SK-N-SH (cell line): Measurements from ENCODE around the gene ASCL5. TPM values are rescaled to one million over a fixed set of nuclear protein-coding genes. Genes with fewer than 3 reads are reported as not detected.

Experiments
- CTCF ChIA-PET: fragments of 300-600, 350-600 bp; formaldehyde crosslinking; extraction: SDS; loops from one replicate; lab custom pipeline; 2021; lab: Yijun Ruan, JAX
- POLR2A ChIA-PET: fragments of 350-600 bp; sonication (Branson Sonifier 250); formaldehyde crosslinking; extraction: SDS; loops from one replicate; lab custom pipeline; 2020; ENCODE audit warnings: antibody characterized with exemption, inconsistent platforms; lab: Yijun Ruan, JAX
- DNase-seq: peaks from one replicate; pipeline ENCODE4 v3.0.0; 2012
- H2AFZ ChIP-seq: fragments of 200-600 bp; sonication (generic); 2 replicates; pipeline ENCODE4 v1.8.1; 2016; ENCODE audit warnings: antibody characterized with exemption, mild to moderate bottlenecking, low read depth
- H3F3A ChIP-seq: fragments of 200-600 bp; sonication (generic); replicated peaks from 2 replicates; pipeline ENCODE3; 2016; ENCODE audit warnings: antibody characterized with exemption, mild to moderate bottlenecking; ENCODE audit not compliant: insufficient read depth
- H3K27ac ChIP-seq, 2 experiments: fragments of 200-500 bp in 1 of 2; fragments of 200-600 bp in 1 of 2; sonication (Bioruptor generic) in 1 of 2; sonication (generic), shearing (Covaris generic) in 1 of 2; 2 replicates each; pipeline versions ENCODE4 v1.5.1 to v1.6.1; 2014 to 2016; ENCODE audit warnings: low read depth in 2 of 2, inconsistent platforms in 1 of 2, low read length in 1 of 2, mild to moderate bottlenecking in 1 of 2, mixed read lengths in 1 of 2
- H3K27me3 ChIP-seq: fragments of 200-600 bp; sonication (generic), shearing (Covaris generic); 2 replicates; pipeline ENCODE4 v1.6.1; 2016; ENCODE audit warnings: mixed run types; ENCODE audit not compliant: insufficient read depth
- H3K36me3 ChIP-seq, 2 experiments: fragments of 200-500 bp in 1 of 2; fragments of 200-600 bp in 1 of 2; sonication (Bioruptor generic) in 1 of 2; sonication (generic) in 1 of 2; replicated peaks in 1 of 2; 2 replicates each; pipeline versions ENCODE3 to v1.5.1; 2014 to 2016; ENCODE audit warnings: low read length in 1 of 2, mild to moderate bottlenecking in 1 of 2; ENCODE audit not compliant: insufficient read depth in 2 of 2, control insufficient read depth in 1 of 2
- H3K4me1 ChIP-seq, 2 experiments: fragments of 200-500 bp in 1 of 2; fragments of 200-600 bp in 1 of 2; sonication (Bioruptor generic) in 1 of 2; sonication (generic), shearing (Covaris generic) in 1 of 2; 2 replicates each; pipeline versions ENCODE4 v1.5.1 to v1.6.1; 2014 to 2016; ENCODE audit warnings: low read depth in 1 of 2, low read length in 1 of 2, mixed run types in 1 of 2; ENCODE audit not compliant: insufficient read depth in 2 of 2, control insufficient read depth in 1 of 2
- H3K4me2 ChIP-seq: fragments of 200-600 bp; sonication (generic), shearing (Covaris generic); 2 replicates; pipeline ENCODE4 v1.6.1; 2017; ENCODE audit warnings: mixed run types
- H3K4me3 ChIP-seq, 2 experiments: fragments of 200-500 bp in 1 of 2; fragments of 200-600 bp in 1 of 2; sonication (Bioruptor generic) in 1 of 2; sonication (generic), shearing (Covaris generic) in 1 of 2; 2 replicates each; pipeline versions ENCODE4 v1.5.1 to v1.8.1; 2014 to 2016; ENCODE audit warnings: low read depth in 2 of 2, inconsistent platforms in 1 of 2, low read length in 1 of 2, mild to moderate bottlenecking in 1 of 2, mixed read lengths in 1 of 2, moderate library complexity in 1 of 2
- H3K79me2 ChIP-seq: fragments of 200-600 bp; sonication (generic); 2 replicates; pipeline ENCODE4 v1.8.1; 2017; ENCODE audit warnings: mild to moderate bottlenecking; ENCODE audit not compliant: insufficient read depth
- H3K9ac ChIP-seq: fragments of 200-600 bp; sonication (generic); 2 replicates; pipeline ENCODE4 v1.6.1; 2017; ENCODE audit warnings: mixed run types
- H3K9me2 ChIP-seq: fragments of 200-600 bp; sonication (generic); 2 replicates; pipeline ENCODE4 v1.6.1; 2017; ENCODE audit warnings: mixed run types
- H3K9me3 ChIP-seq: fragments of 200-600 bp; sonication (generic); 2 replicates; pipeline ENCODE4 v1.6.1; 2017; ENCODE audit warnings: mixed run types, mild to moderate bottlenecking, moderate library complexity
- H4K20me1 ChIP-seq: fragments of 200-600 bp; sonication (generic); 2 replicates; pipeline ENCODE4 v1.6.1; 2017; ENCODE audit warnings: mild to moderate bottlenecking, mixed run types; ENCODE audit not compliant: insufficient read depth
- ELF1 ChIP-seq: IDR thresholded peaks from 2 replicates; pipeline ENCODE4 v1.4.0; 2012
- FOXJ3 ChIP-seq: sonication (generic); formaldehyde crosslinking; IDR thresholded peaks from 2 replicates; pipeline ENCODE4 v1.5.1; 2020; ENCODE audit warnings: mild to moderate bottlenecking, missing genetic modification reagents
- GABPA ChIP-seq: IDR thresholded peaks from 2 replicates; pipeline ENCODE4 v1.4.0; 2012; ENCODE audit warnings: low read depth, mild to moderate bottlenecking
- JUND ChIP-seq: IDR thresholded peaks from 2 replicates; pipeline ENCODE4 v1.4.0; 2012
- MEF2A ChIP-seq: IDR thresholded peaks from 2 replicates; pipeline ENCODE4 v1.4.0; 2012; ENCODE audit warnings: low read depth, borderline replicate concordance
- MXI1 ChIP-seq: IDR thresholded peaks from 2 replicates; pipeline ENCODE4 v1.6.1; 2012; ENCODE audit warnings: mild to moderate bottlenecking, low read depth, low read length, improper control_type of control experiment
- NRF1 ChIP-seq: IDR thresholded peaks from 2 replicates; pipeline ENCODE4 v1.6.1; 2012; ENCODE audit warnings: low read depth, mild to moderate bottlenecking, low read length
- POLR2AphosphoS5 ChIP-seq: IDR thresholded peaks from 2 replicates; pipeline ENCODE4 v1.6.1; 2012; ENCODE audit warnings: low read depth, low read length
- RAD21 ChIP-seq: IDR thresholded peaks from 2 replicates; pipeline ENCODE4 v1.6.1; 2012; ENCODE audit warnings: mild to moderate bottlenecking, low read length
- RCOR1 ChIP-seq: fragments of 150-350 bp; IDR thresholded peaks from 2 replicates; pipeline ENCODE4 v1.6.1; 2017; ENCODE audit warnings: antibody characterized with exemption, low read length
- RFX5 ChIP-seq: IDR thresholded peaks from 2 replicates; pipeline ENCODE4 v1.6.1; 2012; ENCODE audit warnings: mild to moderate bottlenecking, improper control_type of control experiment, low read length
- RXRA ChIP-seq: IDR thresholded peaks from 2 replicates; pipeline ENCODE4 v1.4.0; 2012; ENCODE audit warnings: low read depth, mild to moderate bottlenecking, borderline replicate concordance
- SMC3 ChIP-seq: IDR thresholded peaks from 2 replicates; pipeline ENCODE4 v1.6.1; 2012; ENCODE audit warnings: low read depth, low read length, improper control_type of control experiment
- TAF1 ChIP-seq: IDR thresholded peaks from 2 replicates; pipeline ENCODE4 v1.6.1; 2012; ENCODE audit warnings: low read depth, mild to moderate bottlenecking, low read length, moderate library complexity, borderline replicate concordance
- TCF12 ChIP-seq: IDR thresholded peaks from 2 replicates; pipeline ENCODE4 v1.4.0; 2012
- TEAD4 ChIP-seq: IDR thresholded peaks from 2 replicates; pipeline ENCODE4 v1.4.0; 2012; ENCODE audit warnings: mild to moderate bottlenecking, borderline replicate concordance; ENCODE audit not compliant: insufficient read depth
- YY1 ChIP-seq: IDR thresholded peaks from 2 replicates; pipeline ENCODE4 v1.4.0; 2012; ENCODE audit warnings: low read depth, mild to moderate bottlenecking
- WGBS: methylation state at CpG from one replicate; pipeline ENCODE4 v1.1.6; 2017; ENCODE audit warnings: low lambda C conversion rate; 5-methylcytosine and 5-hydroxymethylcytosine counted together
- polyA plus RNA-seq, 3 experiments: library from polyadenylated mRNA; depleted of rRNA; stranded (reverse); fragments of >200 nt; gene quantifications; 2 replicates each; pipeline ENCODE4 v1.2.3, GENCODE V29; 2012
- TF ChIP-seq, protein P1 (sequence below): IDR thresholded peaks from 2 replicates; pipeline ENCODE4 v1.4.0; 2012; ENCODE audit warnings: low read depth, borderline replicate concordance
- TF ChIP-seq, protein P2 (sequence below): IDR thresholded peaks from 2 replicates; pipeline ENCODE4 v1.4.0; 2012; ENCODE audit warnings: low read depth, borderline replicate concordance
- TF ChIP-seq, protein P3 (sequence below): fragments of 150-350 bp; IDR thresholded peaks from 2 replicates; pipeline ENCODE4 v1.6.1; 2016; ENCODE audit warnings: mild to moderate bottlenecking, low read depth, low read length
- TF ChIP-seq, protein P4 (sequence below): IDR thresholded peaks from 2 replicates; pipeline ENCODE4 v1.4.0; 2012; ENCODE audit warnings: low read depth
- TF ChIP-seq, protein P5 (sequence below): IDR thresholded peaks from 2 replicates; pipeline ENCODE4; 2012
- TF ChIP-seq, protein P6 (sequence below): fragments of 200-600 bp; sonication (generic); IDR thresholded peaks from 2 replicates; pipeline ENCODE4 v1.6.1; 2017; ENCODE audit warnings: antibody characterized with exemption, mild to moderate bottlenecking, moderate library complexity

ASCL5 gene
- polyA plus RNA-seq, 1 of the 3 experiments (the other 2 are of a cell fraction), result not detected

DNA sequence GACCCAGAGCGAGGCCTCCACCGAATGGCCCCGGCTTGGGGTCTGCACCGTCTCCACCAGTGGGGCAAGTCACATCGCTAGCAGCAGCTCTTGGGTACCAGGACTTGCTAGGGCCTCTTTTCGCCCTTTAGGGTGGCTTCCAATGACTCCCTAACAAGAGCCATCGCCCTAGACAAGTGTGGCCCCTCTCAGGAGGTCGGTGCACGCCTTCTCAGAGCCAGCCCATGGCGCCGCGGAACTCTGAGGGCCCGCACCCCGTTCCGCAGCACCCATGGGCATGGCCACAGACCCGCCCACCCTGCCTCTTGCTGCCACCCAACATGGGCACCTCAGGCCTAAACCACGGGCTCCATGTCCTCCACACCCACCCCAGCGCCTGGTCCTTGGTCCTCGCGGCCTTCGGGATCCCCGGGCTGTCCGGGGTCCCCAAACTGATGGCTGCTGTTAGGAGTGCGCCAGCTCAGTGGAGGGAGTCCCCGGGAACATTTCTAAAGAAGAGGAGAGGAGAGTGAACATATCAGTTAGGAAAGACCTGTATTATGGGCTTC lies 11.5 kb downstream of the ASCL5 start (continued):
- TF ChIP-seq, protein P1, sequence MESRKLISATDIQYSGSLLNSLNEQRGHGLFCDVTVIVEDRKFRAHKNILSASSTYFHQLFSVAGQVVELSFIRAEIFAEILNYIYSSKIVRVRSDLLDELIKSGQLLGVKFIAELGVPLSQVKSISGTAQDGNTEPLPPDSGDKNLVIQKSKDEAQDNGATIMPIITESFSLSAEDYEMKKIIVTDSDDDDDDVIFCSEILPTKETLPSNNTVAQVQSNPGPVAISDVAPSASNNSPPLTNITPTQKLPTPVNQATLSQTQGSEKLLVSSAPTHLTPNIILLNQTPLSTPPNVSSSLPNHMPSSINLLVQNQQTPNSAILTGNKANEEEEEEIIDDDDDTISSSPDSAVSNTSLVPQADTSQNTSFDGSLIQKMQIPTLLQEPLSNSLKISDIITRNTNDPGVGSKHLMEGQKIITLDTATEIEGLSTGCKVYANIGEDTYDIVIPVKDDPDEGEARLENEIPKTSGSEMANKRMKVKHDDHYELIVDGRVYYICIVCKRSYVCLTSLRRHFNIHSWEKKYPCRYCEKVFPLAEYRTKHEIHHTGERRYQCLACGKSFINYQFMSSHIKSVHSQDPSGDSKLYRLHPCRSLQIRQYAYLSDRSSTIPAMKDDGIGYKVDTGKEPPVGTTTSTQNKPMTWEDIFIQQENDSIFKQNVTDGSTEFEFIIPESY, result no peak
- TF ChIP-seq, all 33 proteins: peak for 0

DNA sequence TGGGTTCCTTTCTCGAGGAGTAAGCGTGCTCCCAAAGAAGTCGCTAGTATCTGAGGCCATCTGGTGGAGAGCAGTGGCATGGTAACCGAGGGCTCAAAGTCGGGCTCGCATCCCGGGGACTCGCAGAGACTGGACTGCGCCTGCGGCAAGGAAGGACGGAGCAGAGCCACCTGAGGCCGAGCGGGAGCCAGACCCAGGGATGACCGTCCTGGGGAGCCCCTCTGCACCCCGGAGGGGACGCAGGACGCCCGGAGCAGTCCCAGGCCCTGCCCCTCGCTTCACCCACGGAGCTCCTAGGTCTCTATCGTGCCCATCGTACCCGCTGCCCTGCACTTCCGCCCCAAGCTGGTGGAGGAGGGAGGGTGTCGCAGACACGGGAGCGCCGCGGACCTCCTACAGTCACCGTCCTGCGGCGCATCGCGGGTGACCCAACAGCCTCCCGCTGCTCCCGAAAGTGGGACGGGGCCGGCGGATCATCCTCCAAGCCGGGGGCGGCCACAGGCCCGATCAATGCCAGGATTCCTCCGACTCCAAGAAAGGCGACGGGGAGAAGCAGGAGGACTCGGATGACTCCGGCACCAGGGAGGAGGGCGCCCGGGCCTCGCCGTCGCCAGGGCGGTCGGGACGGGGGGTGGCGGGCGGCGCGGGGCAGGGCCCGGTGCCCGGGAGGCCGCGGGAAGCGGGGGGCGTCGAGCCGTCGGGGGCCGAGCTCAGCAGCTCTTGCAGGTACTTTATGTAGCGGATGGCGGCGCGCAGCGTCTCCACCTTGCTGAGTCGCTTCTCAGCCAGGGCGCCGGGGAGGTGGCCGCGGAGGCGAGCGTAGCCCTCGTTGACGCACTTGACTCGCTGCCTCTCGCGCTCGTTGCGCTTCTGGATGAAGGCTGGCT lies 12.5 kb downstream of the ASCL5 start:
- Histone ChIP-seq H3K27me3 (peaks cover 5% of the 10 kb centered on the region; the same call in 1 of the 2 replicates), H3K4me2 (peak overlapping the region; percentile 87), H3K79me2 (no peaks in the 10 kb centered on the region), H3K9ac (peak overlapping the region; percentile 73), H3K9me3 (no peaks in the 10 kb centered on the region), H3K4me1 (peaks cover 0 to 7% of the 10 kb centered on the region in 2 experiments; a peak in 1 of 4 replicates), H3K27ac (peak overlapping the region in 1 of 2 experiments; percentile 39; a peak in 1 of 4 replicates), H3K36me3 (no peaks in the 10 kb centered on the region), H4K20me1 (no peaks in the 10 kb centered on the region), H2AFZ (peak overlapping the region; percentile 98), H3F3A (no peaks in the 10 kb centered on the region), H3K9me2 (no peaks in the 10 kb centered on the region), H3K4me3 (peak overlapping the region; percentile 65 to 97)
- CTCF ChIA-PET, result interaction anchor here (0.6 to 6.7 kb wide), 41 partner anchors 8 to 555 kb away, joined by 3 to 114 read pairs (median 3); no protein-coding TSS in a partner anchor
- peak; percentile 97 for DNase-seq
- POLR2A ChIA-PET, result interaction anchor here (0.5 to 0.9 kb wide), 2 partner anchors 141 to 143 kb away, joined by 3 read pairs; no protein-coding TSS in a partner anchor
- 34% methylated on average over 20 of the region's 88 CpGs for WGBS
- peak; percentile 59; the same call in 1 of the 2 replicates for TF ChIP-seq MXI1
- TF ChIP-seq FOXJ3 (CRISPR knock-in tag), result no peak; the same call in 1 of the 2 replicates
- no peak for TF ChIP-seq RXRA
- no peak; the same call in 1 of the 2 replicates for TF ChIP-seq GABPA
- TF ChIP-seq RCOR1, result peak; percentile 74
- TF ChIP-seq, protein P2, sequence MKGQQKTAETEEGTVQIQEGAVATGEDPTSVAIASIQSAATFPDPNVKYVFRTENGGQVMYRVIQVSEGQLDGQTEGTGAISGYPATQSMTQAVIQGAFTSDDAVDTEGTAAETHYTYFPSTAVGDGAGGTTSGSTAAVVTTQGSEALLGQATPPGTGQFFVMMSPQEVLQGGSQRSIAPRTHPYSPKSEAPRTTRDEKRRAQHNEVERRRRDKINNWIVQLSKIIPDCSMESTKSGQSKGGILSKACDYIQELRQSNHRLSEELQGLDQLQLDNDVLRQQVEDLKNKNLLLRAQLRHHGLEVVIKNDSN, result 0 out of 2 replicates have a peak, but pooled peaks have one; percentile 7
- TF ChIP-seq RFX5, result no peak
- TF ChIP-seq TEAD4, result no peak
- peak; percentile 95 for TF ChIP-seq RAD21
- TF ChIP-seq, protein P3, sequence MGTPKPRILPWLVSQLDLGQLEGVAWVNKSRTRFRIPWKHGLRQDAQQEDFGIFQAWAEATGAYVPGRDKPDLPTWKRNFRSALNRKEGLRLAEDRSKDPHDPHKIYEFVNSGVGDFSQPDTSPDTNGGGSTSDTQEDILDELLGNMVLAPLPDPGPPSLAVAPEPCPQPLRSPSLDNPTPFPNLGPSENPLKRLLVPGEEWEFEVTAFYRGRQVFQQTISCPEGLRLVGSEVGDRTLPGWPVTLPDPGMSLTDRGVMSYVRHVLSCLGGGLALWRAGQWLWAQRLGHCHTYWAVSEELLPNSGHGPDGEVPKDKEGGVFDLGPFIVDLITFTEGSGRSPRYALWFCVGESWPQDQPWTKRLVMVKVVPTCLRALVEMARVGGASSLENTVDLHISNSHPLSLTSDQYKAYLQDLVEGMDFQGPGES, result no peak
- TF ChIP-seq MEF2A, result no peak
- TF ChIP-seq, protein P4, sequence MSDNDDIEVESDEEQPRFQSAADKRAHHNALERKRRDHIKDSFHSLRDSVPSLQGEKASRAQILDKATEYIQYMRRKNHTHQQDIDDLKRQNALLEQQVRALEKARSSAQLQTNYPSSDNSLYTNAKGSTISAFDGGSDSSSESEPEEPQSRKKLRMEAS, result peak; percentile 81
- peak; percentile 35; the same call in 1 of the 2 replicates for TF ChIP-seq NRF1
- peak; percentile 73; the same call in 1 of the 2 replicates for TF ChIP-seq ELF1
- 0 out of 2 replicates have a peak, but pooled peaks have one; percentile 33 for TF ChIP-seq POLR2AphosphoS5
- TF ChIP-seq TAF1, result peak; percentile 48; the same call in 1 of the 2 replicates
- TF ChIP-seq, protein P5, sequence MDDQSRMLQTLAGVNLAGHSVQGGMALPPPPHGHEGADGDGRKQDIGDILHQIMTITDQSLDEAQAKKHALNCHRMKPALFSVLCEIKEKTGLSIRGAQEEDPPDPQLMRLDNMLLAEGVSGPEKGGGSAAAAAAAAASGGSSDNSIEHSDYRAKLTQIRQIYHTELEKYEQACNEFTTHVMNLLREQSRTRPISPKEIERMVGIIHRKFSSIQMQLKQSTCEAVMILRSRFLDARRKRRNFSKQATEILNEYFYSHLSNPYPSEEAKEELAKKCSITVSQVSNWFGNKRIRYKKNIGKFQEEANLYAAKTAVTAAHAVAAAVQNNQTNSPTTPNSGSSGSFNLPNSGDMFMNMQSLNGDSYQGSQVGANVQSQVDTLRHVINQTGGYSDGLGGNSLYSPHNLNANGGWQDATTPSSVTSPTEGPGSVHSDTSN, result no peak
- TF ChIP-seq, protein P6, sequence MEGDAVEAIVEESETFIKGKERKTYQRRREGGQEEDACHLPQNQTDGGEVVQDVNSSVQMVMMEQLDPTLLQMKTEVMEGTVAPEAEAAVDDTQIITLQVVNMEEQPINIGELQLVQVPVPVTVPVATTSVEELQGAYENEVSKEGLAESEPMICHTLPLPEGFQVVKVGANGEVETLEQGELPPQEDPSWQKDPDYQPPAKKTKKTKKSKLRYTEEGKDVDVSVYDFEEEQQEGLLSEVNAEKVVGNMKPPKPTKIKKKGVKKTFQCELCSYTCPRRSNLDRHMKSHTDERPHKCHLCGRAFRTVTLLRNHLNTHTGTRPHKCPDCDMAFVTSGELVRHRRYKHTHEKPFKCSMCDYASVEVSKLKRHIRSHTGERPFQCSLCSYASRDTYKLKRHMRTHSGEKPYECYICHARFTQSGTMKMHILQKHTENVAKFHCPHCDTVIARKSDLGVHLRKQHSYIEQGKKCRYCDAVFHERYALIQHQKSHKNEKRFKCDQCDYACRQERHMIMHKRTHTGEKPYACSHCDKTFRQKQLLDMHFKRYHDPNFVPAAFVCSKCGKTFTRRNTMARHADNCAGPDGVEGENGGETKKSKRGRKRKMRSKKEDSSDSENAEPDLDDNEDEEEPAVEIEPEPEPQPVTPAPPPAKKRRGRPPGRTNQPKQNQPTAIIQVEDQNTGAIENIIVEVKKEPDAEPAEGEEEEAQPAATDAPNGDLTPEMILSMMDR, result peak; percentile 85
- peak; percentile 13; the same call in 1 of the 2 replicates for TF ChIP-seq YY1
- TF ChIP-seq JUND, result no peak
- 0 out of 2 replicates have a peak, but pooled peaks have one; percentile 16 for TF ChIP-seq TCF12
- TF ChIP-seq SMC3, result peak; percentile 95
